ENCODE measurements around the gene IFT20. TPM values are rescaled to one million over a fixed set of nuclear protein-coding genes. Genes with fewer than 3 reads are reported as not detected.

Gene IFT20
- total and polyA plus RNA-seq, 2 experiments from 2014 or later = 49.9 to 75.3 TPM

DNA sequence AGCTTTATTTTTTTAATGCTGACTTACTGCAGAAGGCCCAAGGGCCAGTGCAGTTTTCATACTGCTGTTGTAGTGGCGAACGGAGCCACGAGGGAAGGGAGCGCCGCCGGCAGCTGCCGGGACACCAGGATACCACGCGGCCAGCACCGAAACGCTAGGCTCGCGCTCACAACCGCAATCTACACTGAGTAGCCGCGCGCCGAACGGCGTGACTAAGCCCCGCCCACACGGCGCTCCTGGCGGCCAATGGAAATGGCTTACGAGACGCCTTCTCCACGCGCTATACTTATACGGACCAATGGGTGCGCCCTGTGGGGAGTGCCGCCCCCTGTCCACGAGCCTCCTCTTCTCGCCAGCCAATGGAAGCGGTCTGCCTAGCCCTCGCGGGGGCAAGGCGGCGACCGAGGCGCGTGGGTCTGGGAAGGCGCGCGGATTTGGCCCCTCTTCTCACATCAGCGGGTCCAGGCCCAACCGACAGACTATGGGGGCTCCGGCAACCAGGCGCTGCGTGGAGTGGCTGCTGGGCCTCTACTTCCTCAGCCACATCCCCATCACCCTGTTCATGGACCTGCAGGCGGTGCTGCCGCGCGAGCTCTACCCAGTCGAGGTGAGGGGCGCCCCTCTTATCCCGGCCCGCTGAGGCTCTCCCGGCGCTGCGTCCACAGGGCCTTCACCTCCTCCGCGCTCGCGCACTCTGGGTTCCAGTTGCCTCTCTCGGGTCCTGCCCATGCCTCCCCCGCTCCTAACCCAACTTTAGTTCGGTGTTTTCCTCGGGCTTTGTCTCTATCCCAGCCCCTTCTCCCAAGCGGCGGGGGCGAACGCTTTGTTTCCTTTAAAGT lies 16.3 kb downstream of the IFT20 start, which contains the start of gene TMEM97:
Gene TMEM97, plus strand, starts transcription at position 442 of the 839 bp plus-strand sequence. Its CDS starts 40 bp downstream, at position 482.
- H3K79me2 ChIP-seq = peaks cover 43% of the 10 kb centered on the region
- no peaks in the 10 kb centered on the region for H3K9me2 ChIP-seq (replicated peaks; ENCODE audit: insufficient read depth)
- H3K27ac ChIP-seq = peak within 1 kb of the TSS; percentile 86
- DNase-seq (ENCODE audit: low spot score) = peak; percentile 98
- under 1% methylated on average over 68 of the region's 72 CpGs for WGBS (ENCODE audit: low lambda C conversion rate, missing lambda C conversion rate)
- no peaks in the 10 kb centered on the region for H3K9me3 ChIP-seq (ENCODE audit: low read depth)
- H3K4me1 ChIP-seq (ENCODE audit: insufficient read depth) = peaks cover 26% of the 10 kb centered on the region
- no peaks in the 10 kb centered on the region for H3K36me3 ChIP-seq (replicated peaks; ENCODE audit: insufficient read depth, low read depth)
- H4K20me1 ChIP-seq (ENCODE audit: insufficient read depth, poor library complexity, severe bottlenecking) = no peaks in the 10 kb centered on the region
- peak within 1 kb of the TSS; percentile 85 for H2AFZ ChIP-seq
- H3K4me3 ChIP-seq = peak within 1 kb of the TSS; percentile 55
- peak within 1 kb of the TSS; percentile 84 for H3K4me2 ChIP-seq
- no peaks in the 10 kb centered on the region for H3K27me3 ChIP-seq
- TF ChIP-seq, protein P1, sequence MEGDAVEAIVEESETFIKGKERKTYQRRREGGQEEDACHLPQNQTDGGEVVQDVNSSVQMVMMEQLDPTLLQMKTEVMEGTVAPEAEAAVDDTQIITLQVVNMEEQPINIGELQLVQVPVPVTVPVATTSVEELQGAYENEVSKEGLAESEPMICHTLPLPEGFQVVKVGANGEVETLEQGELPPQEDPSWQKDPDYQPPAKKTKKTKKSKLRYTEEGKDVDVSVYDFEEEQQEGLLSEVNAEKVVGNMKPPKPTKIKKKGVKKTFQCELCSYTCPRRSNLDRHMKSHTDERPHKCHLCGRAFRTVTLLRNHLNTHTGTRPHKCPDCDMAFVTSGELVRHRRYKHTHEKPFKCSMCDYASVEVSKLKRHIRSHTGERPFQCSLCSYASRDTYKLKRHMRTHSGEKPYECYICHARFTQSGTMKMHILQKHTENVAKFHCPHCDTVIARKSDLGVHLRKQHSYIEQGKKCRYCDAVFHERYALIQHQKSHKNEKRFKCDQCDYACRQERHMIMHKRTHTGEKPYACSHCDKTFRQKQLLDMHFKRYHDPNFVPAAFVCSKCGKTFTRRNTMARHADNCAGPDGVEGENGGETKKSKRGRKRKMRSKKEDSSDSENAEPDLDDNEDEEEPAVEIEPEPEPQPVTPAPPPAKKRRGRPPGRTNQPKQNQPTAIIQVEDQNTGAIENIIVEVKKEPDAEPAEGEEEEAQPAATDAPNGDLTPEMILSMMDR (IDR thresholded peaks at IDR 0.05; ENCODE audit: poor library complexity) = peak; percentile 17
- TF ChIP-seq EZH2phosphoT487 (IDR thresholded peaks at IDR 0.05; ENCODE audit: low read depth, severe bottlenecking, unreplicated experiment) (no peak), EZH2 (IDR thresholded peaks at IDR 0.05; ENCODE audit: borderline replicate concordance) (no peak)

DNA sequence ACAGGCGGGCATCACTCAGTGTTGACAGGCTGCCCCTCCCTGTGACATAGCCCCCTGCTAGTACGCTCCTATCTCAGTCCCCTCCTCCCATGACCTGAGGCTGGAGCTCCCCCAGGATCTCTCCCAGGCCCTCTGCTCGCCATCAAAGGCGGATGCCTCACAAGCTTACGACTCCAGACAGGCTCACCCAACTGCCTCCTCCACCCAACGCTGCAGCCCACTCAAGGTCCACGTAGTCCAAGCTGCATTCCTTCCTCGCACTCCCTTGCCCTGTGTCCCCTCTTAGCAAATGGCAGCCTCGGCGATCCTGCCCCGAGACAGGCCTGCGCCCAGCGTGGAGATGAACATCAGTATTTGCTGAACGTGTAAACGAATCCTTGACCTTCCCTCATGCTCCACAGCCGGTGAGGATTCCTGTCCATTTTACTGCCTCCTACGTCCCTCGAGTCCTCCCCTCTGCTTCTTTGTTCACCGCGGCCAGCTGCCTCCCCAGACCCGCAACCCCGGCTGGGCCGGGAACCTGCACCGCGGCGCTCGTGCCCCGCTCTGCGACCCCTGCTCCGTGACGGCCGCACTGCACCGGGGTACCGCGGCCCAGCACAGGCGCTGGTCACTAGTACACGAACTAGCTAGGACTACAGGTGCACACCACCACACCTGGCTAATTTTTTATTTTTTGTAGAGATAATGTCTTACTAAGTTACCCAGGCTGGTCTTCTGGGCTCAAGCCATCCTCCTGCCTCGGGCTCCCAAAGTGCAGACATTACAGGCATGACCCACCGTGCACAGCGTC lies 17.1 kb downstream of the IFT20 start:
- H3K4me3 ChIP-seq = peak overlapping the region; percentile 28
- peak overlapping the region; percentile 84 for H3K4me2 ChIP-seq
- 8% methylated on average over 40 of the region's 40 CpGs for WGBS (ENCODE audit: low lambda C conversion rate, missing lambda C conversion rate)
- peaks cover 23% of the 10 kb centered on the region for H3K4me1 ChIP-seq (ENCODE audit: insufficient read depth)
- H2AFZ ChIP-seq = peak overlapping the region; percentile 79
- no peak for TF ChIP-seq EZH2 (IDR thresholded peaks at IDR 0.05; ENCODE audit: borderline replicate concordance)
- no peaks in the 10 kb centered on the region for H4K20me1 ChIP-seq (ENCODE audit: insufficient read depth, poor library complexity, severe bottlenecking)
- peak overlapping the region; percentile 17 for H3K27ac ChIP-seq
- DNase-seq (ENCODE audit: low spot score) = no peak
- H3K79me2 ChIP-seq = peaks cover 35% of the 10 kb centered on the region
- H3K9me2 ChIP-seq (replicated peaks; ENCODE audit: insufficient read depth) = no peaks in the 10 kb centered on the region
- H3K9me3 ChIP-seq (ENCODE audit: low read depth) = no peaks in the 10 kb centered on the region
- H3K36me3 ChIP-seq (replicated peaks; ENCODE audit: insufficient read depth, low read depth) = no peaks in the 10 kb centered on the region
- no peaks in the 10 kb centered on the region for H3K27me3 ChIP-seq

DNA sequence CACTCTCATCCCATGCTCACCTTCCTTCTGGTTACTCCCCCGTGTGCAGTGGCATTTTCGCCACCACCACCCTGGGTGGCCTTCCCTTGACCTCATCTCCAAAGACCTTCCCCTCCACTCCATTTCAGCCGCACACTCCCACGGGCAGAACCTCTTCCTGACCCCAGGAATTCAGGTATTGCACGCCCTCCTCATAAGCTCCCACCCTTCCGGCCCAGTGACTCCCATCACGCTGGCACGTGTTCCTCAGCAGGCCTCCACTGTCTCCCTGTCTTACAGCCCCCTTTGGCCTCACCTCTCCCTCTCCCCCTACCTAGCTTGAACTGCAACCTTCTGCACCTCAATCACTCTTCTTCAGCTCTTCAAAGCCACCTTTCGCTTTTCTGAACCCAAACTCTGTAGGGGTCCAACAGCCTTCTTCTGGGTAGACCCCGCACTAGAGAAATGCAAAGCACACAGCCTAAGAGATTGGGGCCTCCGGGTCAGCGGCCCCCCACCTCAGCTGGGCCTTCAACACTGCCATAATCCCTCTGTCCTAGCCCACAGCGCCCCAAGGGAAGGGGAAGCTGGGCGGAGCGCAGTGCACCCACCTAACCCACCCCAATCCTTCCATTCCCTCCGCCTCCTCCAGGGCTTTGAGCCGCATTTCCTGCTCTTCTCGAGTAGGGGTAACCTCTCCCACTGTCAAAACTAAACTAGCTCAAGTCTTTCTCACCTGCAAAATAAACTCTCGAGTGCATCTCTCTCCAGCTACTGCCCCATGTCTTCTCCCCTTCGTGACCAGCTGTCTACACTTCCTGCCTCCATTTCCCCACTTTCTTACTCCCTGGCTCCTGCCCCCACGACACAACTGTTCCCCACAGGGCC lies 17.9 kb downstream of the IFT20 start:
- H3K27me3 ChIP-seq = no peaks in the 10 kb centered on the region
- no peak overlapping the region for H2AFZ ChIP-seq
- H3K4me2 ChIP-seq = peak overlapping the region; percentile 84
- peaks cover 27% of the 10 kb centered on the region for H3K79me2 ChIP-seq
- H4K20me1 ChIP-seq (ENCODE audit: insufficient read depth, poor library complexity, severe bottlenecking) = no peaks in the 10 kb centered on the region
- H3K36me3 ChIP-seq (replicated peaks; ENCODE audit: insufficient read depth, low read depth) = no peaks in the 10 kb centered on the region
- H3K27ac ChIP-seq = no peak overlapping the region
- no peak for DNase-seq (ENCODE audit: low spot score)
- H3K9me2 ChIP-seq (replicated peaks; ENCODE audit: insufficient read depth) = no peaks in the 10 kb centered on the region
- no peak overlapping the region for H3K4me3 ChIP-seq
- TF ChIP-seq, protein P1 (IDR thresholded peaks at IDR 0.05; ENCODE audit: poor library complexity) = no peak
- TF ChIP-seq EZH2phosphoT487 (IDR thresholded peaks at IDR 0.05; ENCODE audit: low read depth, severe bottlenecking, unreplicated experiment) (no peak), EZH2 (IDR thresholded peaks at IDR 0.05; ENCODE audit: borderline replicate concordance) (no peak)
- 89% methylated on average over 21 of the region's 21 CpGs for WGBS (ENCODE audit: low lambda C conversion rate, missing lambda C conversion rate)
- no peaks in the 10 kb centered on the region for H3K9me3 ChIP-seq (ENCODE audit: low read depth)
- H3K4me1 ChIP-seq (ENCODE audit: insufficient read depth) = peaks cover 23% of the 10 kb centered on the region
